22Rv1 (cell line): ENCODE data around the gene MB21D2.

Experiments
- ZFX ChIP-seq: fragments of 450-650 bp; IDR thresholded peaks from 2 replicates; pipeline ENCODE4 v1.6.1; 2017; ENCODE audit warnings: antibody characterized with exemption, borderline replicate concordance
- TF ChIP-seq, protein P1 (sequence below): fragments of 450-650 bp; IDR thresholded peaks from 2 replicates; pipeline ENCODE4 v1.5.1; 2017; ENCODE audit warnings: mild to moderate bottlenecking

DNA sequence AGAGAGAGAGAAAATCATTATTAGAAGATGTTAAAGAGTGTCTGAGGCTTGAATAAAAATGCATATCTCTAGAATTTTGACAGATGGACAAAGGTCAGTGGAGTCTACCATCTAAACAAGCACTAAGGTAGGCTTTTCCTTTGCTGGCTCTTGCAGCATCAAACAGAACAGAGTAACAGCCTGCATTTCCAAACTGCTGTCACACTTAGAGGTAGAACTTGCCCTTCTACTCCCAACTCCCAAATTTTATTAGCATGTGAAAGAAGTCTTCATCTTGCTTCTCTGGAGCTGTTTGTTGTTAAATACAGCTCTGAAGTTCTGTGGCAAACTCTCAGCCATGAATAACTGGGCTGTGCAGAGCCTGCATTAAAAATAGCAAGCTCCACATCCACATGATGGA, 4.1 kb upstream of the MB21D2 start:
- TF ChIP-seq, protein P1, sequence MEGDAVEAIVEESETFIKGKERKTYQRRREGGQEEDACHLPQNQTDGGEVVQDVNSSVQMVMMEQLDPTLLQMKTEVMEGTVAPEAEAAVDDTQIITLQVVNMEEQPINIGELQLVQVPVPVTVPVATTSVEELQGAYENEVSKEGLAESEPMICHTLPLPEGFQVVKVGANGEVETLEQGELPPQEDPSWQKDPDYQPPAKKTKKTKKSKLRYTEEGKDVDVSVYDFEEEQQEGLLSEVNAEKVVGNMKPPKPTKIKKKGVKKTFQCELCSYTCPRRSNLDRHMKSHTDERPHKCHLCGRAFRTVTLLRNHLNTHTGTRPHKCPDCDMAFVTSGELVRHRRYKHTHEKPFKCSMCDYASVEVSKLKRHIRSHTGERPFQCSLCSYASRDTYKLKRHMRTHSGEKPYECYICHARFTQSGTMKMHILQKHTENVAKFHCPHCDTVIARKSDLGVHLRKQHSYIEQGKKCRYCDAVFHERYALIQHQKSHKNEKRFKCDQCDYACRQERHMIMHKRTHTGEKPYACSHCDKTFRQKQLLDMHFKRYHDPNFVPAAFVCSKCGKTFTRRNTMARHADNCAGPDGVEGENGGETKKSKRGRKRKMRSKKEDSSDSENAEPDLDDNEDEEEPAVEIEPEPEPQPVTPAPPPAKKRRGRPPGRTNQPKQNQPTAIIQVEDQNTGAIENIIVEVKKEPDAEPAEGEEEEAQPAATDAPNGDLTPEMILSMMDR, result no peak
- no peak for TF ChIP-seq ZFX
